GM19193 (cell line): ENCODE data around the gene HOXC10.

Source experiments
- POLR2A ChIP-seq: IDR thresholded peaks from 4 replicates; pipeline ENCODE4 v1.6.1; 2011; ENCODE audit not compliant: insufficient read depth, insufficient read length; ENCODE audit errors: extremely low read depth

HOXC10 gene

GRCh38 chr12:53984901-53985691, at the start of gene HOXC10:
Gene HOXC10, plus strand, starts transcription at chr12:53985146. Its CDS starts 114 bp downstream, at chr12:53985260.
- TF ChIP-seq POLR2A = no peak

- no peak for TF ChIP-seq POLR2A
These were observed 49.3 kb upstream of the HOXC10 start for GRCh38 chr12:53935383-53936341.

GRCh38 chr12:53937099-53937498, 47.8 kb upstream of the HOXC10 start:
- no peak for TF ChIP-seq POLR2A

GRCh38 chr12:53937596-53938325, 47.2 kb upstream of the HOXC10 start:
- TF ChIP-seq POLR2A = no peak

- TF ChIP-seq POLR2A = no peak
These were observed 46.4 kb upstream of the HOXC10 start, which contains the start of gene HOXC13 for GRCh38 chr12:53938326-53939140. Gene HOXC13, plus strand, starts transcription at chr12:53938831. Its CDS starts 76 bp downstream, at chr12:53938907.

- no peak for TF ChIP-seq POLR2A
These were observed 45.5 kb upstream of the HOXC10 start for GRCh38 chr12:53939141-53940108.

- no peak for TF ChIP-seq POLR2A
These were observed 44.4 kb upstream of the HOXC10 start for GRCh38 chr12:53940443-53941014.

- no peak for TF ChIP-seq POLR2A
These were observed 43.8 kb upstream of the HOXC10 start for GRCh38 chr12:53941187-53941586.

- TF ChIP-seq POLR2A = no peak
These were observed 43.2 kb upstream of the HOXC10 start for GRCh38 chr12:53941750-53942149.

GRCh38 chr12:53942467-53942997, 42.4 kb upstream of the HOXC10 start:
- TF ChIP-seq POLR2A = no peak

GRCh38 chr12:53944209-53944608, 40.7 kb upstream of the HOXC10 start:
- TF ChIP-seq POLR2A = no peak
